ACC112 (cell line): ENCODE results near the gene FOSL2.

Experiments
- H2AFZ ChIP-seq: fragments of 200-600 bp; sonication (generic); one replicate; pipeline ENCODE4 v1.6.0; 2017; ENCODE audit warnings: antibody characterized with exemption, low read length; ENCODE audit not compliant: unreplicated experiment
- H3K27ac ChIP-seq: fragments of 200-600 bp; sonication (generic); 2 replicates; pipeline ENCODE4 v1.5.1; 2014; ENCODE audit warnings: low read depth, mild to moderate bottlenecking, antibody characterized with exemption, low read length, moderate library complexity
- H3K27me3 ChIP-seq: fragments of 200-600 bp; sonication (generic); 2 replicates; pipeline ENCODE4 v1.6.1; 2014; ENCODE audit warnings: mild to moderate bottlenecking, antibody characterized with exemption, low read length, moderate library complexity, mixed read lengths; ENCODE audit not compliant: insufficient read depth
- H3K36me3 ChIP-seq: fragments of 200-600 bp; sonication (generic); 2 replicates; pipeline ENCODE4 v1.6.1; 2016; ENCODE audit warnings: mild to moderate bottlenecking, antibody characterized with exemption, low read length, moderate library complexity, mixed read lengths; ENCODE audit not compliant: insufficient read depth
- H3K4me1 ChIP-seq: fragments of 200-600 bp; sonication (generic); one replicate; pipeline ENCODE4 v1.6.1; 2016; ENCODE audit warnings: low read length, mixed read lengths; ENCODE audit not compliant: insufficient read depth, unreplicated experiment, control insufficient read depth
- H3K4me3 ChIP-seq: fragments of 200-600 bp; sonication (generic); 2 replicates; pipeline ENCODE4 v1.5.1; 2014; ENCODE audit warnings: mild to moderate bottlenecking, low read depth, low read length
- H3K79me2 ChIP-seq: fragments of 200-600 bp; sonication (generic); one replicate; pipeline ENCODE4 v1.6.0; 2016; ENCODE audit warnings: low read length; ENCODE audit not compliant: control insufficient read depth, unreplicated experiment, insufficient read depth

The FOSL2 gene

DNA sequence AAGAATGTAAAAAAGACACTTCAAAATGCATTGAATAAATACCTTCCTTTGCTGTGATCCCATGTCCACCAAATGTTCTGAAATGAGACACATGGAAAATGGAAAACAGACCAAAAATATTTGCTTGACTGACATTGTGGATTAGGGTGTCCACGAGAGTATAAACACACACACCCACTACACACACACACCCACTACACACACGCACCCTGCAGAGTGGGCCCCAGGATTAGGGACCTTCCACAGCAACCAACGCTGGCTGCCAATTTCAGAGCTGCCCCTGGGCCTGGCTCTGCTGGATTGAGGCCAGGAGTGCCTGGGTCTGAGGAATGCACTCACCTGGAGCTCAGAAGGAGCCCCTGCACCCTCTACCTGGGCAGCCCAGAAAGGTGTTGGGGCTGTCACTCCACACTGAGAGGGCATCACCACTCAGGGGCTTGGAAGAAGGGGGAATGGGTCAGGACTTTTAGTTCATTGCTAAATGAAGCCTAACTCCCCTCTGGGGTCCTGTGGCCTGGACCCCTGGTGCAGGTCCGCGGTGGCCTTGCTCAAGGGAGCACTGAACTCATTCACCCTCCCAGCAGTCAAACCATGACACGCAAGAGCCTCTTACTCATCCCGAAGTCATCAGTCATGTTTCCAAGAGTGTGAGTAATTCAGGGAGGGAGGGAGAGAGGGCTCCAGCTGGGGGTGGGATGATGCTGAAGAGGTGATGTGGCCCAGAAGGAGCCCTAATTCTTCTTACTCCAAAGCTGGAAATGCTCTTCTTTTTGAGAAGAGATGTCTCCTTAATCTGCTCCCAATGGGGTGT, 53.0 kb downstream of the FOSL2 start:
- no peaks in the 10 kb centered on the region for H3K79me2 ChIP-seq
- no peaks in the 10 kb centered on the region for H3K36me3 ChIP-seq
- peak overlapping the region; percentile 75 for H3K27ac ChIP-seq
- H3K27me3 ChIP-seq, result no peaks in the 10 kb centered on the region
- peak overlapping the region; percentile 36; the same call in 1 of the 2 replicates for H3K4me3 ChIP-seq
- H2AFZ ChIP-seq, result no peak overlapping the region
- H3K4me1 ChIP-seq, result peaks cover 56% of the 10 kb centered on the region

DNA sequence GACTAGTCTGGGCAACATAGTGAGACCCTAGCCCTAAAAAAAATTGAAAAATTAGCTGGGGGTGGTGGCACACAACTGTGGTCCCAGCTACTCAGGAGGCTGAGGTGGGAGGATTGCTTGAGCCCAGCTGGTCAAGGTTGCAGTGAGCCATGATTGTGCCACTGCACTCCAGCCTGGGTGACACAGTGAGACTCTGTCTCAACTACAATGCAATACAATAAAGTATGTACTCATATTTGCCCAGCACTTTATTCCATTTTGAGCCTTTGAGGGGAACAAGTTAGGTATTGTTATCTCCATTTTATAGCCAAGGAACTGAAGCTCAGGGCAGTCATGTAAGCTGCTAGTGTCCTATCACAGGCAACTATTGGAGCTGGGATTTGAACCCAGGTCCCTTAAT, 53.9 kb downstream of the FOSL2 start:
- Histone ChIP-seq H3K36me3 (no peaks in the 10 kb centered on the region), H3K4me1 (peaks cover 56% of the 10 kb centered on the region), H3K4me3 (no peak overlapping the region), H3K79me2 (no peaks in the 10 kb centered on the region), H3K27ac (peak overlapping the region; percentile 75), H2AFZ (no peak overlapping the region), H3K27me3 (no peaks in the 10 kb centered on the region)

DNA sequence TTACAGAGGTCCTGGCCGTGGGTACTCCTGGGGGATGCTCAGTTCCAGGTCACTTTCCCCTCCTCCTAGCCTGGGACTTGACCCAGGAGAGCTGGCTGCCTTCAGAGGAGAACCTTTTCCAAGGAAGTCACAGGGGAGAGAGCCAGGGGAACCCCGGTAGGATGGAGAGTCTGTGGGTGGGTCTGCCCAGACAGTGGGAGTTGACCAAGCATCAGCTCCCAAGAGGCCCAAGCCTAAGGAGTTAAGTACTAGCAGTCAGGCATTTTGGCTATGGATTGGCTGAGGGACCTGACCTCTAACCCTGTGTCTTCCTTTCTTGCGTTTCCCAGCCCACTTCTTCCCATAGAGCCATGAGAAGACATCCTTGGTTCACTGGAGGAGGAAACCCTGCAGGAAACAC, 54.4 kb downstream of the FOSL2 start:
- H3K27me3 ChIP-seq, result no peaks in the 10 kb centered on the region
- H3K79me2 ChIP-seq, result no peaks in the 10 kb centered on the region
- peak overlapping the region; percentile 75 for H3K27ac ChIP-seq
- H2AFZ ChIP-seq, result no peak overlapping the region
- H3K4me1 ChIP-seq, result peaks cover 56% of the 10 kb centered on the region
- H3K36me3 ChIP-seq, result no peaks in the 10 kb centered on the region
- no peak overlapping the region for H3K4me3 ChIP-seq

DNA sequence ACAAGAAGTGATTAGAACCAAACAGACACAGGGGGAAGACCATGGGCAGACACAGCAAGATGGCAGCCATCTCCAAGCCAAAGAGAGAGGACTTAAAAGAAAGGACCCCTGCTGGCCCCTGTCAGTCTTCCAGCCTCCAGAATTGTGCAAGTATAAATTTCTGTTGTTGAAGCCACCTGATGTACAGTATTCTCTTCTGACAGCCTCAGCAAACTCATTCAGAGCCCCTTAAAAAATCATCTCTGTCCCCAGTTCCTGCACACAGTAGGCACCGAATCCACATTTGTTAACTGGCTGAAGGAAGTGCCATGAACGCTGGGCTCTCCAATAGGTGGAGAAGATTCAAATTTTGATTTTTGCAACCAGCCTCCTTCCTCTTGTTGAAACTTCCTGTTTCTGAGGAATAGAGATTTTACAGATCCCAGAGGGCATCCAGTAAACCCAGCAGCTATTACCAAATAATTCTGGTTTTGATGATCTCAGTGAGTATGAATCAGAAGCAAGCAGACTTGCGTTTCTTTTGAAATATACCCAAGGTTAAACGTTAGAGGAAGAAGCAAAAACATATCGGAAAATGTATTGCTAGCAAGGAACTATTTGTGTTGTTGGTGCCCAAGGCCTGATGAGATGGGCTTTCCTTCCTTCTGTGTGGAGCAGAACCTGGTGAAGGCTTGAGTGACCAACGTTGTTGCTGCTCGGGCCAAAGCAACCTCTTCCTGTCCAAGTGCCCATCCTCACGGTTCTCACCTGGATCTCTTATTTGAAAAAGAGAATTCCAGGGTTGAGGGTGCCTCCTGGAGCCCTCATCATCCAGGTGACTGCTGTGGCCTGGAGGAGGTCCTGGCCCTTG, 55.5 kb downstream of the FOSL2 start:
- Histone ChIP-seq H3K27me3 (no peaks in the 10 kb centered on the region), H3K27ac (peak overlapping the region; percentile 75), H2AFZ (peak overlapping the region; percentile 1), H3K4me3 (no peak overlapping the region), H3K36me3 (no peaks in the 10 kb centered on the region), H3K79me2 (no peaks in the 10 kb centered on the region), H3K4me1 (peaks cover 56% of the 10 kb centered on the region)

DNA sequence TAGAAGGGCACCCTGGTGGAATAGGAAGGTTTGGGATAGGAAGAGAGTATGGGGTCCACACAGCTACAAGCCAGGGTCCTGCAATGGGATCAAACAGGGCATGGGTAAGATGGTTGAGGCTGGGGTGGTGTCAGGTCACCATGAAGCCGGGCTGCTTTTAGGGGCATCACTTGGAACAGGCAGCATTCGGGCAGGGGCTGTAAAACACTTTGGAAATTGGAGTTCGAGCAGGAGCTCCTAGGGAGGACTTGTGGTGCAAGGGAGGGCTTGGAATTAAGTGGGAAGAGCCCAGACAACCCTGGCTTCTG, 56.1 kb downstream of the FOSL2 start:
- Histone ChIP-seq H3K4me1 (peaks cover 56% of the 10 kb centered on the region), H3K36me3 (no peaks in the 10 kb centered on the region), H3K79me2 (no peaks in the 10 kb centered on the region), H3K27me3 (no peaks in the 10 kb centered on the region), H2AFZ (no peak overlapping the region), H3K4me3 (no peak overlapping the region), H3K27ac (peak overlapping the region; percentile 75)

DNA sequence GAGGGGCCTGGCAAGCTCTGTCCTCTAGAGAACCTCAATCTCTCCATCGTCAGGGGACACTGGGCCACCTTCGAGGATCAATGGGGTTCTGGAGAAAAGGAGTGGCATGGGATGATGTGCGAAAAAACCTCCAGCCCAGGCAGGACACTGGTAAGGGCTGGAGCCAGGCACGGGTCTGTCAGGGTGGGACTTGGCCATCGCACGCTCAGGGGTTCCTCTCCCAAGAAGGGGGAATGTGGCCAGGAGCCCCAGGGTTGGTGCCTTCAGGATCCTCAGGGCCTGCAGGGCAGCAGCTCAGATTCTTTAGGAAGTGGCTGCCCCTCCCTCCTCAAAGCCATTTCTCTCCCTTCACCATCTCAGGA, 56.4 kb downstream of the FOSL2 start:
- no peak overlapping the region for H2AFZ ChIP-seq
- H3K4me3 ChIP-seq, result no peak overlapping the region
- H3K27ac ChIP-seq, result peak overlapping the region; percentile 75
- no peaks in the 10 kb centered on the region for H3K27me3 ChIP-seq
- H3K79me2 ChIP-seq, result no peaks in the 10 kb centered on the region
- H3K4me1 ChIP-seq, result peaks cover 56% of the 10 kb centered on the region
- H3K36me3 ChIP-seq, result no peaks in the 10 kb centered on the region

DNA sequence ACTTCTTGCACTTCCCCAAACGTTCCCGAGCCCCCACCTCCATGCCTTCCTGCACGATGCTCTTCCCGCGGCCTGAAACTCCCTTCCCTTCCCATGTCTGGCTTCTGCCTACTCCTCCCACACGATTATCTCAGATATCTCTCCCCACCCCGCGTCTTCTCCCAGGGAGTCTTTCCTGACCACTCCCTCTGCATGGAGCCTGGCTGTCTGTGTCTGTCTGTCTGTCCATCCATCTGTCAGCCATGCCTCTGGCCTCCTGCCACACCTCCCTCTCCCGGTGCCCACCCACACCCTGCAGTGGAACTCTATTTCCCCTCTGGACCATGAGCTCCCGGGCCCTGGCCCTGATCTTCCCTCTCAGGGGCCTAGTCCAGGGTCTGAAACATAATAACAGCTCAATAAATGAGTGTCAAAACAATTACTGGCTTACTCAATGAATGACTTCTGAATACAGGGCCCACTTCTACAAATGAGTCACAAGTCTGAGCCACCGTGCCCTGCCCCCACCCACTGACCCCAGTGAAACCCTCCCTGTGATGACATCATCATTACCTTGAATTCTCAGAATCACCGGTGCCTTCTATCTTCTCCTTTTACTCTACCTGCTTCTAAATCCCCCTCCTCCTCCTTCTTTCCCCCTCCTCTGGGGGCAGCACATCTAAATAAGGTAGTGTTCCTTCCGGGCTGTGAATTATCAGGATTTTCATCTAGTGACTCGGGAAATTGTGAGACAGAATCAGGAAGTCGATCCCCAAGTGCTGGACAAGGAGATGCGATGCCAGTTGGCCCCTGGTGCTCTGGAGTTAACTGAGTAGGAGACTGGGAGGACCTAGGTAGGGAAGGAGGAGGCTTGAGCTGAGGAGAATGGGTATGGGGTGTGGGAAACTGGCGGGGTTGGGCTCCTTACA, 57.1 kb downstream of the FOSL2 start:
- Histone ChIP-seq H3K4me3 (no peak overlapping the region), H2AFZ (peak overlapping the region; percentile 42), H3K4me1 (peaks cover 56% of the 10 kb centered on the region), H3K36me3 (no peaks in the 10 kb centered on the region), H3K27ac (peak overlapping the region; percentile 75), H3K27me3 (no peaks in the 10 kb centered on the region), H3K79me2 (no peaks in the 10 kb centered on the region)

DNA sequence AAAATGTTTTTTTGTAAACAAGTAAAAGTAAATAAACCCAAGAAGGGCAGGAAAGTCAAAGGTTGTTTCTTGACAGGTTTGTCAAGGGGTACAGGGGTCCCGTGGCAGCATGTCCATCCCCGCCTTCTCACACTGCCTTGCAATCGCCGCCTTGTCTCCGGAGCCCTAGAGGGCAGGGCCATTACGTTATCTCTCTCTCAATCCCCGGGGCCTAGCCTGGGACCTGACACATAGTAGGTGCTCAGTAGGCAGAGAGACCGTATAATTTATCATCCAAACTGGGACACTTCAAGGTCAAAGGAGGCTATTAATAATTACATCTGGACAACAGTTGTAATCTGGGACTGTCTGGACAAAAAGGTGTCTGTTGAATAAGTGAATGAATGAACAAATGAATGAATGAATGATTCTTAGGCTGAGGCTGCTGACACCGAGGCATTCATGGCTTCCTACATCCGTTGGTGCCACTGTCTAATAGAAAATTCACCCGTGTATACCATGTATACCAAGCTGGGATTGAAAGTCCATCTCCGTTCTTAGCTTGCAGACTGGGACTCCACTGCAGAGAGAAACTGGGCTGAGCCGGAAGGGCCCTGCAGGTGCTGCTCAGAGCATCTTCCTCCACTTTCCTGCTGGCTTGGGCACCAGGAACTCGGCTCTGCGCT, 58.4 kb downstream of the FOSL2 start:
- Histone ChIP-seq H3K4me3 (no peak overlapping the region), H2AFZ (no peak overlapping the region), H3K27me3 (no peaks in the 10 kb centered on the region), H3K79me2 (no peaks in the 10 kb centered on the region), H3K27ac (no peak overlapping the region), H3K36me3 (no peaks in the 10 kb centered on the region), H3K4me1 (peaks cover 43% of the 10 kb centered on the region)

DNA sequence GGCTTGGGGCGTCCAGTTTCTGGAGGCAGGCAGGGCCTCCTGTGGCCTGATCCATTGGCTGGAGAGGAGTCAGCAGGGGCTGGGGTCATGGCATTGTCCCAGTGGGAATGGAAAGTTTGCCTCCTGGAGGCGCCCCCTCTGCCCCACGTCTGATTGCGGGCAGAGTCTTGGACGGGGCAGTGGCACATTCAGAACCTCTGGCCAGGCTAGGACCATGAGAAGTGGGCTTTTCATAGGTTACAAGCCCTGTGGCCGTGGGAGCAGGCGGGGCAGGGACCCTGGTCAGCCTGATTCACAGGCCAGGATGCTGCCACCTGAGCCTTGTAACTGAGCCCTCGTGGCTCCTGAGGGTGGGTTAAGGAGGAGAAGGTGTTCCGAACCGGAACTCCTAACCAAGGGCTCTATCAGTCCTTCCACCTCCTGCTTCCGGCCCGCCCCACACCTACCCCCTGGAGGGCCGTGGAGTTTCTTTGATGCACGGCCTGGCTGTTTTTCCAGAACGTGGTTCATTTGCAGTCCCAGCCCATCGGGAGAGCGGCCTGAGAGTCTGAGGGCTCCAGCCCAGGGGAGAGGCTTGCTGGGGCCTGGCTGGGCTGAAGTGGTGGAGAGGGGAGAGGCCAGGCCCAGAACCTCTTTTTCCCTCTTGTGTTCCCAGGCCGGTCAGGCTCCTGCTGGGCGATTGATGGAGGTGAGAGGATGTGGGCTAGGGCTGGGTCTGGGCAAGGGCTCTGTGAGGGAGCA, 59.3 kb downstream of the FOSL2 start:
- H3K79me2 ChIP-seq, result no peaks in the 10 kb centered on the region
- peaks cover 34% of the 10 kb centered on the region for H3K4me1 ChIP-seq
- no peak overlapping the region for H2AFZ ChIP-seq
- no peaks in the 10 kb centered on the region for H3K27me3 ChIP-seq
- no peaks in the 10 kb centered on the region for H3K36me3 ChIP-seq
- H3K4me3 ChIP-seq, result no peak overlapping the region
- H3K27ac ChIP-seq, result no peak overlapping the region
